GM18870 (cell line): ENCODE results near the gene CENATAC.
"Not testable (repeated sequence)": the region's sequence is repeated elsewhere in the genome, so short reads cannot be mapped to it uniquely, and the experiment has no call there.

Source experiments
- ATAC-seq: cut with Tn5 transposase; IDR thresholded peaks from one replicate; pipeline ENCODE4 v1.9.1; 2021; ENCODE audit warnings: moderate library complexity; ENCODE audit not compliant: unreplicated experiment

Gene CENATAC

DNA sequence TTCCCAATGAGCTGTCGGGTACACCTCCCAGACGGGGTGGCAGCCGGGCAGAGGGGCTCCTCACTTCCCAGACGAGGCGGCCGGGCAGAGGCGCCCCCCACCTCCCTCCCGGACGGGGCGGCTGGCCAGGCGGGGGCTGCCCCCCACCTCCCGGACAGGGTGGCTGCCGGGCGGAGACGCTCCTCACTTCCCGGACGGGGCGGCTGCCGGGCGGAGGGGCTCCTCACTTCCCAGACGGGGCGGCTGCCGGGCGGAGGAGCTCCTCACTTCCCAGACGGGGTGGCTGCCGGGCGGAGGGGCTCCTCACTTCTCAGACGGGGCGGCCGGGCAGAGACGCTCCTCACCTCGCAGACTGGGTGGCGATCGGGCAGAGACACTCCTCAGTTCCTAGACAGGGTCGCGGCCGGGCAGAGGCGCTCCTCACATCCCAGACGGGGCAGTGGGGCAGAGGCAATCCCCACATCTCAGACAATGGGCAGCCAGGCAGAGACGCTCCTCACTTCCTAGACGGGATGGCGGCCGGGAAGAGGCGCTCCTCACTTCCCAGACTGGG is 6.4 kb upstream of the CENATAC start:
- ATAC-seq, result not testable (repeated sequence)

GRCh38 chr11:118996926-118997626 is 862 bp upstream of the CENATAC start:
- ATAC-seq, result peak; percentile 19

DNA sequence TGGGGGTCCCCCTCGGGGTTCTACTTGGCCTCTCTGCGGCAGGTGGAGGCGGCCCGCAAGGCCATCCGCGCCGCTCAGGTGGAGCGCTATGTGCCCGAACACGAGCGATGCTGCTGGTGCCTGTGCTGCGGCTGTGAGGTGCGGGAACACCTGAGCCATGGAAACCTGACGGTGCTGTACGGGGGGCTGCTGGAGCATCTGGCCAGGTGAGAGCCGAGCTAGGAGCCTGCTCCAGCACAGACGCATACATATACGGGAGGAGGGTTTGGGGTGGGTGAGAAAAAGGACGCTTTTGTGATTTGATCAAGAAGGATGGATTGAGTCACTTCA is 415 bp downstream of the CENATAC start:
- no peak for ATAC-seq

DNA sequence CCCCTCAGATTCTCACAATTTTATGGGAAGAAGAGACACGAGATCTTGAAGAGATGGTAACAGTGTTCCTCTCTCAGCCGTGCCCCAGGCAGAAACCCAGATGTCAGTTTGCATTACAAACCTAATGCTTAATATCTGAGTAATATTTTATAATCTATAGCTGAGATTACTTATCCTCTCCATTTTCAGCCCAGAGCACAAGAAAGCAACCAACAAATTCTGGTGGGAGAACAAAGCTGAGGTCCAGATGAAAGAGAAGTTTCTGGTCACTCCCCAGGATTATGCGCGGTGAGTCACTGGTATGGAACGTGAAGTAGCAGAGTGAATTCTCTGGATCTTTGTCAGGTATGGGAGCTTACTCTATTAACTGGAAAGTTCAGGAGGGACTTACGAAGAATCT is 884 bp downstream of the CENATAC start:
- no peak for ATAC-seq

DNA sequence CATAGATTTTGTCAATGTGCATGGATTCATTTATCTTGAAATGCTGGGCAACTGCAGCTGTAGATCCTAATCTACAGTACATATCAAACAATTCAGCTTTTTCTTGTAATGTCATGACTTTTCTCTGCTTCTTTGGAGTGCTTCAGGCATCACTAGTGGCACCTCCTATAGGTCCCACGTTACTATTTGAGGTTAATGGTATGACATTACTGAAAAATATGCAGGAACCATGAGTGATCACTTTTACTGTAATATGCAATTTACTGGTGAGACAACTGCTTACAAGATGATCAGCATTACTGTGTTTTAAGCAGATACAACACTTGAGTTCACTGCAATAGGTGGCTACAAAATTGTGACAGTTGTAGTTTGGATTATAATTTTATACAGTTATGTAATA is 3.0 kb downstream of the CENATAC start:
- ATAC-seq, result no peak

GRCh38 chr11:119006656-119007055 is 8.7 kb downstream of the CENATAC start:
- ATAC-seq, result no peak

GRCh38 chr11:119011476-119012053 is 13.6 kb downstream of the CENATAC start:
- no peak for ATAC-seq

GRCh38 chr11:119012629-119013170 is 14.8 kb downstream of the CENATAC start:
- no peak for ATAC-seq

DNA sequence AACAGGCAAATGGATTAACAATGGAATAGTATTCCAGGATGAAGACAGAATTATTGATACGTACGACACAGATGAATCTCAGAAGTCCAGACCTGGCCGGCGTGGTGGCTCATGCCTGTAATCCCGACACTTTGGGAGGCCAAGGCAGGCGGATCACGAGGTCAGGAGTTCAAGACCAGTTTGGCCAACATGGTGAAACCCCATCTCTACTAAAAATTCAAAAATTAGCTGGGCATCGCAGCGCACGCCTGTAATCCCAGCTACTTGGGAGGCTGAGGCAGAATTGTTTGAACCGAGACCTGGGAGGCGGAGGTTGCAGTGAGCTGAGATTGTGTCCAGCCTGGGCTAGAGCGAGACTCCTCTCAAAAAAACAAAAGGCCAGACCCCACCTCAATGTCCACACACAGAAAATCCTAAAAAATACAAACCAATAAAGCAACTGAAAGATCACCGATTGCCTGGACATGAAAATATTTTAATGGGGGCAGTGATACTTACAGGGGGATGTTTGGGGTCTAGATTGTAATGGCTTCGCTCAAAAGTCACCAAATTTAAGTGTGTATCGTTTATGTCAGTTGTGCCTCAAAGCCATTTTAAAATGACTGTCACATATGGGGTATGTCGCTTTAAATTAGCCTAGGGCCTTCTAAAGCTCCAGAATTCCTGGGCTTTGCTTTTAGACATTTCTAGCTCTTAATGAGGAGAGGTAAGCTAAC is 16.4 kb downstream of the CENATAC start:
- ATAC-seq, result no peak

GRCh38 chr11:119015054-119015611 is 17.2 kb downstream of the CENATAC start:
- no peak for ATAC-seq

GRCh38 chr11:119016216-119017009 is 18.5 kb downstream of the CENATAC start:
- ATAC-seq, result no peak

GRCh38 chr11:119017377-119017776 is 19.4 kb downstream of the CENATAC start:
- not testable (repeated sequence) for ATAC-seq

GRCh38 chr11:119018074-119018938 is 20.4 kb downstream of the CENATAC start, which contains the start of the genes RPS25 and TRAPPC4:
TSS of gene RPS25 (minus strand) at chr11:119018343. CDS start at chr11:119018284, 59 bp downstream.
TSS of gene TRAPPC4 (plus strand) at chr11:119018766. CDS start at chr11:119018796, 30 bp downstream.
- ATAC-seq, result peak; percentile 85

GRCh38 chr11:119019996-119020395 is 22.1 kb downstream of the CENATAC start:
- ATAC-seq, result no peak

DNA sequence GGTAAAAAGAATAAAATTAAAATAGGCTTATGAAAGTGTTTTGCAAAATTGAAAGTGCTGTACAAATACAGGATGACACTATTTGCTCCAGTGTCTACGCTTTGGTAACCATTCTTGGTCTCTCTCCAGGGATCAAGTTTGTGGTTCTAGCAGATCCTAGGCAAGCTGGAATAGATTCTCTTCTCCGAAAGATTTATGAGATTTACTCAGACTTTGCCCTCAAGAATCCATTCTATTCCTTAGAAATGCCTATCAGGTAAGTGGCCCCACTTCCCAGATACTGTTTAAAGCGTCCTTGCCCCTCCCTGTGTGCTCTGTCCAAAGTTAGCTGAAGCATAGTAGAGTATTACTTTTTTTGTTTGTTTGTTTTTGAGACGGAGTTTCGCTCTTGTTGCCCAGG is 23.7 kb downstream of the CENATAC start:
- no peak for ATAC-seq

DNA sequence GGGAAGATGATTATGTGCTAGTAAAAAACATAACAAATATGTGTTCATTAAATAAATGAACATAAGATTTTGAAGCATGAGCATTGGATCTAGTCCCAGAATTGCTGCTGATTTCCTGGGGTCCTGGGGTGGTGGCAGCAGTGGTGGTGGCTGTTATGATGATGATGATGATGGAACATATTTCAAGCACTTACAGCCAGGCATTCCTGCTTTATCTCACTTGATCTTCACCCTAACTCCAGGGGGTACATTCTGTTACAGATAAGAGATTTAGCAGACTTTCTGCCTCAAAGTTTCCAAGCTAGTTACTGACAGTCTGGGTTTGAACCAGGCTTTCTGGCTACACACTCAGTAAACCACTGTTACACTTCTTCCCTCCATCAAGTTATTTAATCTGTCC is 25.8 kb downstream of the CENATAC start:
- ATAC-seq, result no peak

DNA sequence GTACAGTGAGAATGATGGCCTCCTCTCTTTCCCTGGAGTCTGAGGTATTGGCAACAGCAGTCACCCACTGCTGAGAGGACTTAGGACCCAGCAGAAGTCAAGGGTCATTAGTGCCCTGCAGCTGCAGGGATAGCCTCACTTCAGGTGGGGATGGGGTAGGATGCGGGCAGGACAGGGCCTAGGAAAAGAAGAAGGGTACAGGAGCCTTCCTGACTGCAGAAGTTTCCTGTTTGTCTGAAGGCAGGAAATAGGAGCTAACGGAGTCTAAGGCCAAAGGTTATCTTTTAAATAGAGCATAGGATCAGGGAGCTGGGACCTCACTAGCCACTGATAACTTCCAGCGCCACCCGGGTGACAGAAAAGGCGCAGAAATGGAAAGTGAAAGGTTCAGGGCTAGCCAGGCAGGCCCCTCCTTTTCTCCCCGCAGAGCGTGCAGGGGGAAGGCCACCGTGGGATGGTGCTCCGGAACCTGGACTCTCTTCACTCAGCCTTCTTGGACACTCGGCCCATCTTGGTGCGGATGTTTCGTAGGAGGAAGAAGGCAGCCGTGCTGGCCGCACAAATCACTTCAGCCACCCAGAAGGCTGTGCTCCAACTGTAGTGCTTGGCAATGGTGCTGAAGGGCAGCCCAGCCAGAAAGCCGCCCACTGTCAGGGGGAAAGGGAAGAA is 26.6 kb downstream of the CENATAC start:
- no peak for ATAC-seq

GRCh38 chr11:119025099-119025473 is 27.1 kb downstream of the CENATAC start:
- ATAC-seq, result no peak

DNA sequence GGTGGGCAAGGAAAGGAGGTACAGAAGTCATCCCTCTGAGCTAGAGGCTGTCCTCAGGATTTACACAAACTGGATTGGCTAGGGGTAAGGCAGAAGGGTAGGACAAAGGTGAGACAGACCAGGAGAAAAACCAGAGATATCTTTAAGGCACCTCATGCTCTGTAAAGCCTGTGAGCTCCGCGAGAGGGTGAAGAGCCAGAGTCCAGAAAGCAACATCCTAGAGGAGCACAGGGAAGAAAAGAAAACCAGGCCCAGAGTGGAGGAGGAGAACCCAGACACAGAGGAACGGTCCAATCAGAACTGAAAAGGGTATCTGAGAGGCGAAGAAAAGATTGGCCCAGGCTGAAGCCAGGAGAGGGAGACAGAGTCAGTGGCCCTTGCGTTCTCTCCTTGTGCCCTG is 27.6 kb downstream of the CENATAC start:
- ATAC-seq, result no peak
